Epithelial cell of esophagus (primary cell): ENCODE results near the gene TGFB1I1.
"Not testable (repeated sequence)": the region's sequence is repeated elsewhere in the genome, so short reads cannot be mapped to it uniquely, and the experiment has no call there.

Source experiments
- DNase-seq: peaks from one replicate; pipeline ENCODE4 v3.0.0; 2010; ENCODE audit warnings: low read depth
- H3K4me3 ChIP-seq: 2 replicates; pipeline ENCODE4 v1.5.1; 2011; ENCODE audit warnings: mild to moderate bottlenecking, low read length, control low read depth
- CTCF ChIP-seq: IDR thresholded peaks from 2 replicates; pipeline ENCODE4 v1.5.1; 2011; ENCODE audit warnings: low read depth, mild to moderate bottlenecking, low read length, control low read depth, inconsistent platforms; ENCODE audit not compliant: insufficient read depth; ENCODE audit errors: missing control alignments

TGFB1I1 gene

GRCh38 chr16:31477220-31478216 is 5.6 kb downstream of the TGFB1I1 start:
- TF ChIP-seq CTCF = no peak
- no peak for DNase-seq
- H3K4me3 ChIP-seq = no peak overlapping the region

- TF ChIP-seq CTCF = no peak
- no peak for DNase-seq
These were observed 7.0 kb downstream of the TGFB1I1 start for GRCh38 chr16:31478956-31479355.

DNA sequence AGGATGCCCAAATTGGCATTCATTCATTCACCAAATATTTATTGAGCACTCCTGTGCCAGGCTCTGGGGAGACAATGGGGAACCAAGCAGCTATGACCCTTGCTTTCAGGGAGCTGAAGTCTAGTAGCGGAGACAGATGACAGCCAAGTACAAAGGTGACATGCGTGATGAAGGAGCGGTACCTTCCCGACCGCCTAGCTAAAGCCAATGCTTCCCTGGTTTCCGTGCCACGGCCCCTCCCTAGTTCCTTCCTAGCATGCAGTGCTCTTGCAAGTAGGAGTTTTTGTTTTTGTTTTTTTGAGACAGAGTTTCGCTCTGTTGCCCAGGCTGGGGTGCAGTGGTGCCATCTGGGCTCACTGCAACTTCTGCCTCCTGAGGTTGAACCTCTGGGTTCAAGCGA is 7.8 kb downstream of the TGFB1I1 start:
- no peak for DNase-seq
- no peak overlapping the region for H3K4me3 ChIP-seq
- TF ChIP-seq CTCF = no peak

More at GRCh38 chr16:31478956-31479355, 7.0 kb downstream of the TGFB1I1 start:
- H3K4me3 ChIP-seq = no peak overlapping the region

DNA sequence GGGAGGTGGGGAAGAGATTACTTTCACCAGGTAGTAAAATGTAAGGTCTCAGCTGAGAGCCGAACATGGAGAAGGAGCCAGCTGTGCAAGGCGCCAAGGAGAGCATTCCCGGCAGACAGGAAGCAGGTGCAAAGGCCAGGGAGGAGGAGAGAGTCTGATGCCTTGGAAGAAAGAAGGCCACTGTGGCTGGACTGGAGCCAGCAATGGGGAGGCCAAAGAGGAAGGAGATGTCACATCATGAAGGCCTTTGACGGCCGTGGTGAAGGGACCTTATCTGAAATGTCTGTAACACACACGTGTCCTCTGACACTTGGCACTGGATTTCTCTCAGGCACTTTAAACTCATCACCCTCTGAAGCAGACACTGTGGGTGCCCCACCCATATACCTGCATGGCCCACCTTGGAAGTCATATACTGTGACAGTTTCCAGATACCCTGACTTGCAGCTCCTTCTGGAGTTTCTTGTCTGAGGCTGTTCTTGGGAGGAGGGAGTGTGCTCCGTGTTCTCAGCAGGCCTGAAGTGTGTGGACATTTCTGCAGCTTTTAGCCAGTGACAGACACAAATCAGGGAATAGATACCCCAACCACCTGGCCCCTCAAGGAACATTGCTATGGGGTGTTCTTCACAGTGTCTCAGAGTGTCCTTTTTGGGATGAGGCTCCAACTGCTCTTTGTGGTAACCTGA is 9.0 kb downstream of the TGFB1I1 start:
- no peak overlapping the region for H3K4me3 ChIP-seq
- no peak for DNase-seq
- no peak for TF ChIP-seq CTCF

- H3K4me3 ChIP-seq = no peak within 1 kb of the TSS
- TF ChIP-seq CTCF = no peak
- DNase-seq = no peak
These were observed 11.1 kb downstream of the TGFB1I1 start, which contains the start of gene SLC5A2 for GRCh38 chr16:31483081-31483480. Gene SLC5A2, plus strand, starts transcription at chr16:31483123. Its CDS starts 14 bp downstream, at chr16:31483137.

GRCh38 chr16:31484048-31484447 is 12.1 kb downstream of the TGFB1I1 start:
- not testable (repeated sequence) for H3K4me3 ChIP-seq, DNase-seq

DNA sequence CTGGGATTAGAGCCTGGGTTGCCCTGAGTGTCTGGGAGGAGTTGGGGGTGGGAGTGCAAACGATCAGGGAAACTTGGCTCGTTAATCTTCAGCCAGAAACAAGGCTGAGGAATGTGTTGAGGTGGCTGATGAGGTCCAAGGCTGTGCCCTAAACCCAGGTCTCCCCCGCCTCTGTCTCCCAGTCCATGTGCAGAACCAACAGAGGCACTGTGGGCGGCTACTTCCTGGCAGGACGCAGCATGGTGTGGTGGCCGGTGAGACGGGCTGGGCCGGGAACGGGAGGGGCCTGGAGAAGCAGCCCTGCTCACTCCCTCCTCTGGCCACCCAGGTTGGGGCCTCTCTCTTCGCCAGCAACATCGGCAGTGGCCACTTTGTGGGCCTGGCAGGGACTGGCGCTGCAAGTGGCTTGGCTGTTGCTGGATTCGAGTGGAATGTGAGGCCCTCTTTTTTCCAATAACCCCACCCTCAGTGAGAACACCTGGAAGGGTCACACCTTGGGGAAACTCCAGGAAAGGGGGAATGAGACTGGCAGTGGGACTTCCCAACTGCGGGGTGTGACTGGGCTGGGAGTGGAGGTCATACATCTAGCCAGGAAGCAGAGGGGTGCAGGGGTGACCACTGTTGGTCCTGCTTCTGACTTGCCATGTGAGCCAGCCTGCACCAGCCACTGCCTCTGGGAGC is 12.7 kb downstream of the TGFB1I1 start:
- H3K4me3 ChIP-seq = no peak overlapping the region
- no peak for TF ChIP-seq CTCF
- no peak for DNase-seq
